ENCODE data around the gene CELF3. TPM values are rescaled to one million over a fixed set of nuclear protein-coding genes. Genes with fewer than 3 reads are reported as not detected.
"Not testable (repeated sequence)": the region's sequence is repeated elsewhere in the genome, so short reads cannot be mapped to it uniquely, and the experiment has no call there.

The CELF3 gene
- total RNA-seq, 1 donor: not detected

GRCh38 chr1:151741516-151741915 lies 24.9 kb upstream of the CELF3 start:
- no peak for TF ChIP-seq CTCF (IDR thresholded peaks at IDR 0.05; ENCODE audit: insufficient read depth, low read length)
- no peak for DNase-seq (ENCODE audit: low read depth)
- no peak overlapping the region for H3K4me3 ChIP-seq (ENCODE audit: low read depth, low read length)

GRCh38 chr1:151739590-151740355 lies 23.2 kb upstream of the CELF3 start:
- DNase-seq (ENCODE audit: low read depth): no peak
- no peak overlapping the region for H3K4me3 ChIP-seq (ENCODE audit: low read depth, low read length)
- no peak for TF ChIP-seq CTCF (IDR thresholded peaks at IDR 0.05; ENCODE audit: insufficient read depth, low read length)

- no peak for DNase-seq (ENCODE audit: low read depth)
- no peak overlapping the region for H3K4me3 ChIP-seq (ENCODE audit: low read depth, low read length)
- TF ChIP-seq CTCF (IDR thresholded peaks at IDR 0.05; ENCODE audit: insufficient read depth, low read length): no peak
Measured at GRCh38 chr1:151737479-151737878, 20.9 kb upstream of the CELF3 start.

GRCh38 chr1:151737026-151737425 lies 20.4 kb upstream of the CELF3 start:
- no peak for TF ChIP-seq CTCF (IDR thresholded peaks at IDR 0.05; ENCODE audit: insufficient read depth, low read length)
- no peak for DNase-seq (ENCODE audit: low read depth)

GRCh38 chr1:151733995-151734394 lies 17.4 kb upstream of the CELF3 start:
- not testable (repeated sequence) for H3K4me3 ChIP-seq (ENCODE audit: low read depth, low read length); DNase-seq (ENCODE audit: low read depth)

More at GRCh38 chr1:151737026-151737425, 20.4 kb upstream of the CELF3 start:
- no peak overlapping the region for H3K4me3 ChIP-seq (ENCODE audit: low read depth, low read length)

- DNase-seq (ENCODE audit: low read depth): no peak
- H3K4me3 ChIP-seq (ENCODE audit: low read depth, low read length): no peak overlapping the region
- no peak for TF ChIP-seq CTCF (IDR thresholded peaks at IDR 0.05; ENCODE audit: insufficient read depth, low read length)
Measured at GRCh38 chr1:151733126-151733525, 16.5 kb upstream of the CELF3 start.

GRCh38 chr1:151729966-151730291 lies 13.3 kb upstream of the CELF3 start:
- DNase-seq (ENCODE audit: low read depth): no peak
- no peak overlapping the region for H3K4me3 ChIP-seq (ENCODE audit: low read depth, low read length)
- no peak for TF ChIP-seq CTCF (IDR thresholded peaks at IDR 0.05; ENCODE audit: insufficient read depth, low read length)
